PC-9 (cell line): ENCODE measurements around the gene BRMS1.

ENCODE experiments used
- CTCF ChIP-seq: fragments of 200-600 bp; sonication (generic); conservative IDR thresholded peaks from 2 replicates; pipeline ENCODE4 v1.6.1; 2017; ENCODE audit warnings: mixed run types, antibody characterized with exemption, mild to moderate bottlenecking, moderate library complexity
- EZH2 ChIP-seq: fragments of 200-600 bp; sonication (generic); IDR thresholded peaks from 2 replicates; pipeline ENCODE4 v1.8.0; 2017; ENCODE audit warnings: antibody characterized with exemption, low read depth

DNA sequence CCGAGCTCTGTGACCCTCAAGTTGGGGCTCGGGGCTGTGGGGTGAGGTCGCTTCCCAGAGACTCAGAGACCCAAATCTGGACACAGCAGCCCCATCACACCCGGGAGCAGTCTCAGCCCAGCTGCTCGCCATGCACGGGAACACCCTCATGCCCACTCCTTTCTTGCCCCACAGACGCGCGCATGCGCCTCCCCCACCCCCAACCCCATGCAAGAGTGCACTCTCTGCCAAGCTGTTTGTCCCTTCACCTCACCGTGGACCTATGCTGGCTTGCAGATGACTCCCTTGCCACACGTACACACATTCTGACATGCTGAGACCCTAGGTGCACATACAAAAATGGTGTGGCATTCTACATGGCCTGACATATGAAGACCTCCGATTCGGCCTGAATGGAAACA lies 27.6 kb downstream of the BRMS1 start:
- TF ChIP-seq CTCF (no peak), EZH2 (no peak)
